CD14-positive monocyte (primary cell): ENCODE results near the gene KRTAP6-3. TPM values are rescaled to one million over a fixed set of nuclear protein-coding genes. Genes with fewer than 3 reads are reported as not detected.

ENCODE experiments used
- DNase-seq, 3 donors: peaks; one replicate each; pipeline ENCODE4 v3.0.0-alpha.2; 2011 to 2022
- H2AFZ ChIP-seq: 2 replicates; pipeline ENCODE4 v1.6.0; 2012; ENCODE audit warnings: mild to moderate bottlenecking, low read depth, low read length, inconsistent platforms; ENCODE audit not compliant: insufficient read depth, poor library complexity, severe bottlenecking
- H3K27ac ChIP-seq, 2 donors: 1 replicate in 1 of 2; 2 replicates in 1 of 2; pipeline ENCODE4 v1.5.1; 2012 to 2013; ENCODE audit warnings: low read length in 2 of 2, control low read depth in 1 of 2, inconsistent platforms in 1 of 2, low read depth in 1 of 2, mild to moderate bottlenecking in 1 of 2
- H3K27me3 ChIP-seq, 2 donors: one replicate each; pipeline versions ENCODE4 v1.6.0 to v1.6.1; 2011 to 2013; ENCODE audit warnings: low read length in 2 of 2; ENCODE audit not compliant: control insufficient read depth in 2 of 2, insufficient read depth in 2 of 2
- H3K36me3 ChIP-seq, 2 donors: replicated peaks in 1 of 2; 1 replicate in 1 of 2; 2 replicates in 1 of 2; pipeline versions ENCODE4 v1.5.1 to v1.6.1; 2012 to 2013; ENCODE audit warnings: low read length in 2 of 2, control low read depth in 1 of 2, inconsistent platforms in 1 of 2, mild to moderate bottlenecking in 1 of 2; ENCODE audit not compliant: insufficient read depth in 2 of 2, control insufficient read depth in 1 of 2
- H3K4me1 ChIP-seq, 2 donors: 1 replicate in 1 of 2; 2 replicates in 1 of 2; pipeline versions ENCODE4 v1.5.1 to v1.6.1; 2012 to 2013; ENCODE audit warnings: low read length in 2 of 2, control low read depth in 1 of 2, inconsistent platforms in 1 of 2, mild to moderate bottlenecking in 1 of 2, moderate library complexity in 1 of 2; ENCODE audit not compliant: insufficient read depth in 2 of 2, control insufficient read depth in 1 of 2
- H3K4me2 ChIP-seq: replicated peaks from 2 replicates; pipeline ENCODE3; 2012; ENCODE audit warnings: low read length, moderate library complexity, mild to moderate bottlenecking; ENCODE audit not compliant: poor library complexity, severe bottlenecking; ENCODE audit errors: extremely low read depth
- H3K4me3 ChIP-seq, 3 experiments: fragments of 200-600 bp in 1 of 3; sonication (generic) in 1 of 3; replicated peaks in 1 of 3; 1 replicate in 2 of 3; 2 replicates in 1 of 3; pipeline ENCODE4 v1.5.1; 2011 to 2013; ENCODE audit warnings: low read length in 3 of 3, mild to moderate bottlenecking in 3 of 3, control low read depth in 2 of 3, low read depth in 2 of 3, inconsistent platforms in 1 of 3, moderate library complexity in 1 of 3
- H3K79me2 ChIP-seq: 2 replicates; pipeline ENCODE4 v1.6.0; 2012; ENCODE audit warnings: mild to moderate bottlenecking, control low read depth, inconsistent platforms, low read length, moderate library complexity; ENCODE audit not compliant: insufficient read depth
- H3K9ac ChIP-seq: 2 replicates; pipeline ENCODE4 v1.6.0; 2017; ENCODE audit warnings: low read length, mild to moderate bottlenecking; ENCODE audit not compliant: insufficient read depth, poor library complexity, severe bottlenecking
- H3K9me3 ChIP-seq, 2 donors: replicated peaks in 1 of 2; 1 replicate in 1 of 2; 2 replicates in 1 of 2; pipeline versions ENCODE4 v1.5.1 to v1.6.1; 2012 to 2013; ENCODE audit warnings: low read length in 2 of 2, control low read depth in 1 of 2; ENCODE audit not compliant: control insufficient read depth in 1 of 2, insufficient read depth in 1 of 2
- H4K20me1 ChIP-seq: 2 replicates; pipeline ENCODE4 v1.6.0; 2012; ENCODE audit warnings: mild to moderate bottlenecking, low read length, control low read depth, moderate library complexity; ENCODE audit not compliant: insufficient read depth
- H3K27ac Mint-ChIP-seq, 7 donors: one replicate each; pipeline ENCODE4 v1.8.0; 2020; ENCODE audit warnings: mild to moderate bottlenecking in 7 of 7, mixed read lengths in 7 of 7, moderate library complexity in 6 of 7, inconsistent platforms in 2 of 7
- H3K27me3 Mint-ChIP-seq, 3 donors: one replicate each; pipeline ENCODE4 v1.8.0; 2021 to 2022; ENCODE audit warnings: low read depth in 3 of 3, mild to moderate bottlenecking in 3 of 3, mixed read lengths in 3 of 3, moderate library complexity in 3 of 3, inconsistent platforms in 1 of 3
- H3K36me3 Mint-ChIP-seq, 2 donors: one replicate each; pipeline ENCODE4 v1.8.0; 2020; ENCODE audit warnings: mixed read lengths in 2 of 2, inconsistent platforms in 1 of 2, mild to moderate bottlenecking in 1 of 2
- H3K4me1 Mint-ChIP-seq: one replicate; pipeline ENCODE4 v1.8.0; 2020; ENCODE audit warnings: mild to moderate bottlenecking, mixed read lengths
- H3K4me3 Mint-ChIP-seq, 2 donors: one replicate each; pipeline ENCODE4 v1.8.0; 2020; ENCODE audit warnings: mild to moderate bottlenecking in 2 of 2, mixed read lengths in 2 of 2, moderate library complexity in 1 of 2
- H3K9me3 Mint-ChIP-seq, 7 donors: one replicate each; pipeline ENCODE4 v1.8.0; 2020 to 2022; ENCODE audit warnings: mixed read lengths in 7 of 7, mild to moderate bottlenecking in 6 of 7, moderate library complexity in 6 of 7, inconsistent platforms in 2 of 7
- CTCF ChIP-seq: fragments of 200-600 bp; IDR thresholded peaks from one replicate; pipeline ENCODE4 v1.8.0; 2022; ENCODE audit warnings: antibody characterized with exemption, mild to moderate bottlenecking
- WGBS: methylation state at CpG from one replicate; pipeline ENCODE4 v1.1.5; 2013; ENCODE audit warnings: missing lambda C conversion rate; ENCODE audit not compliant: insufficient coverage; 5-methylcytosine and 5-hydroxymethylcytosine counted together
- intact Hi-C, 2 donors: fragments of 100-400 bp; cut with micrococcal nuclease; formaldehyde crosslinking; loops; one replicate each; pipeline versions ENCODE4 v1.15.0 to v1.15.1; 2023
- polyA plus RNA-seq, 3 donors: library from polyadenylated mRNA; depleted of rRNA in 1 of 3; unstranded in 2 of 3; stranded (reverse) in 1 of 3; fragments of 300-500 nt in 2 of 3; fragments of >200 nt in 1 of 3; fragmentation: Illumina TruSeq in 2 of 3; gene quantifications; 1 replicate in 2 of 3; 2 replicates in 1 of 3; pipeline ENCODE4 v1.2.3, GENCODE V29; 2012 to 2021

The KRTAP6-3 gene
- polyA plus RNA-seq, 3 donors = not detected

- intact Hi-C loops = no loop called here
- Mint-ChIP-seq H3K4me1 (no peaks in the 10 kb centered on the region), H3K27me3 (no peaks in the 10 kb centered on the region), H3K4me3 (no peak overlapping the region), H3K9me3 (peaks cover 0 to 10% (median 3%) of the 10 kb centered on the region in 7 donors), H3K36me3 (no peaks in the 10 kb centered on the region), H3K27ac (no peak overlapping the region)
- 33% methylated on average over 1 of the region's 3 CpGs for WGBS
- H3K4me1 ChIP-seq = no peaks in the 10 kb centered on the region
- no peaks in the 10 kb centered on the region for H3K79me2 ChIP-seq
- H3K9me3 ChIP-seq = peaks cover 3 to 14% of the 10 kb centered on the region in 2 donors
- no peaks in the 10 kb centered on the region for H3K36me3 ChIP-seq
- no peak overlapping the region for H3K4me3 ChIP-seq
- H2AFZ ChIP-seq = no peak overlapping the region
- no peak for DNase-seq
- H4K20me1 ChIP-seq = no peaks in the 10 kb centered on the region
- no peak overlapping the region for H3K27ac ChIP-seq
- H3K27me3 ChIP-seq = no peaks in the 10 kb centered on the region
- no peak overlapping the region for H3K4me2 ChIP-seq
- H3K9ac ChIP-seq = no peak overlapping the region
- TF ChIP-seq CTCF = no peak
These were observed 12.1 kb upstream of the KRTAP6-3 start for GRCh38 chr21:30580132-30580531.

- Mint-ChIP-seq H3K4me1 (no peaks in the 10 kb centered on the region), H3K9me3 (peaks cover 0 to 8% (median 2%) of the 10 kb centered on the region in 7 donors), H3K36me3 (no peaks in the 10 kb centered on the region), H3K4me3 (no peak overlapping the region), H3K27ac (no peak overlapping the region), H3K27me3 (no peaks in the 10 kb centered on the region)
- H3K36me3 ChIP-seq = no peaks in the 10 kb centered on the region
- no CpG with 5 or more reads among the region's 1 CpG for WGBS
- no peaks in the 10 kb centered on the region for H3K4me1 ChIP-seq
- no peak for DNase-seq
- no peak overlapping the region for H3K4me3 ChIP-seq
- no peak overlapping the region for H3K27ac ChIP-seq
- H3K79me2 ChIP-seq = no peaks in the 10 kb centered on the region
- intact Hi-C loops = no loop called here
- peaks cover 3 to 8% of the 10 kb centered on the region in 2 donors for H3K9me3 ChIP-seq
- H3K27me3 ChIP-seq = no peaks in the 10 kb centered on the region
- no peak for TF ChIP-seq CTCF
- H3K9ac ChIP-seq = no peak overlapping the region
- no peak overlapping the region for H3K4me2 ChIP-seq
- no peak overlapping the region for H2AFZ ChIP-seq
- no peaks in the 10 kb centered on the region for H4K20me1 ChIP-seq
These were observed 9.4 kb upstream of the KRTAP6-3 start for GRCh38 chr21:30582870-30583269.
